IMR-90 (cell line): ENCODE measurements around the gene ACP1. TPM values are rescaled to one million over a fixed set of nuclear protein-coding genes. Genes with fewer than 3 reads are reported as not detected.

Source experiments
- ATAC-seq: fragments of 200-7000 bp; cut with Tn5 transposase; 2 replicates; pipeline ENCODE4 v1.9.1; 2020; ENCODE audit warnings: low read depth, mild to moderate bottlenecking, moderate library complexity
- BruUV-seq: library from RNA; stranded (reverse); fragments of 400-500 nt; replicated peaks from 2 replicates; lab custom pipeline; 2021; lab: Mats Ljungman, UMichigan
- CTCF ChIA-PET: fragments of 300-600 bp; formaldehyde crosslinking; extraction: SDS; loops from one replicate; lab custom pipeline; 2021; ENCODE audit warnings: antibody characterized with exemption; lab: Yijun Ruan, JAX
- POLR2A ChIA-PET: fragments of 300-600 bp; sonication (Branson Sonifier 250); formaldehyde crosslinking; loops from one replicate; lab custom pipeline; 2022; ENCODE audit warnings: antibody characterized with exemption; ENCODE audit not compliant: unreplicated experiment; lab: Charles Lee
- DNase-seq: peaks from one replicate; pipeline ENCODE4 v3.0.0; 2013
- H2AFZ ChIP-seq: replicated peaks from 2 replicates; pipeline ENCODE3; 2013; ENCODE audit warnings: low read length, mild to moderate bottlenecking; ENCODE audit not compliant: poor library complexity
- H2AK5ac ChIP-seq: 2 replicates; pipeline ENCODE4 v1.6.1; 2013; ENCODE audit warnings: low read depth, low read length, inconsistent platforms
- H2AK9ac ChIP-seq: replicated peaks from 2 replicates; pipeline ENCODE3; 2013; ENCODE audit warnings: mild to moderate bottlenecking, low read depth, low read length, moderate library complexity; ENCODE audit not compliant: poor library complexity
- H2BK120ac ChIP-seq: 2 replicates; pipeline ENCODE4 v1.6.1; 2013; ENCODE audit warnings: low read depth, low read length, inconsistent platforms
- H2BK15ac ChIP-seq: 3 replicates; pipeline ENCODE4 v1.6.1; 2013; ENCODE audit warnings: low read depth, low read length, inconsistent platforms
- H2BK20ac ChIP-seq: 2 replicates; pipeline ENCODE4 v1.6.1; 2013; ENCODE audit warnings: low read depth, mild to moderate bottlenecking, inconsistent platforms, low read length, moderate library complexity
- H2BK5ac ChIP-seq: 2 replicates; pipeline ENCODE4 v1.6.1; 2013; ENCODE audit warnings: mild to moderate bottlenecking, low read depth, low read length, inconsistent platforms; ENCODE audit not compliant: poor library complexity, severe bottlenecking
- H3K14ac ChIP-seq: replicated peaks from 2 replicates; pipeline ENCODE4 v1.6.1; 2013; ENCODE audit warnings: low read depth, low read length, inconsistent platforms
- H3K18ac ChIP-seq: 2 replicates; pipeline ENCODE4 v1.6.1; 2013; ENCODE audit warnings: low read depth, low read length, control low read depth
- H3K23ac ChIP-seq: 2 replicates; pipeline ENCODE4 v1.6.1; 2013; ENCODE audit warnings: low read depth, low read length, inconsistent platforms
- H3K27ac ChIP-seq: 2 replicates; pipeline ENCODE4 v1.5.1; 2013; ENCODE audit warnings: mild to moderate bottlenecking, control low read depth, low read length; ENCODE audit not compliant: insufficient read depth
- H3K27me3 ChIP-seq: 2 replicates; pipeline ENCODE4 v1.6.1; 2013; ENCODE audit warnings: low read length; ENCODE audit not compliant: control insufficient read depth, insufficient read depth
- H3K36me3 ChIP-seq: 2 replicates; pipeline ENCODE4 v1.6.1; 2013; ENCODE audit warnings: low read length, mixed read lengths; ENCODE audit not compliant: control insufficient read depth, insufficient read depth
- H3K4ac ChIP-seq: 2 replicates; pipeline ENCODE4 v1.6.1; 2013; ENCODE audit warnings: low read depth, low read length, inconsistent platforms
- H3K4me1 ChIP-seq: 2 replicates; pipeline ENCODE4 v1.6.1; 2013; ENCODE audit warnings: low read length, mixed read lengths; ENCODE audit not compliant: control insufficient read depth, insufficient read depth
- H3K4me2 ChIP-seq: 2 replicates; pipeline ENCODE4 v1.6.1; 2013; ENCODE audit warnings: low read depth, mild to moderate bottlenecking, control low read depth, low read length, moderate library complexity
- H3K4me3 ChIP-seq: 2 replicates; pipeline ENCODE4 v1.5.1; 2013; ENCODE audit warnings: low read depth, mild to moderate bottlenecking, control low read depth, low read length, moderate library complexity; ENCODE audit not compliant: insufficient read depth
- H3K56ac ChIP-seq: 2 replicates; pipeline ENCODE4 v1.6.1; 2013; ENCODE audit warnings: low read length, inconsistent platforms; ENCODE audit not compliant: insufficient read depth; ENCODE audit errors: extremely low read depth
- H3K79me1 ChIP-seq, 2 experiments: 2 replicates each; pipeline ENCODE4 v1.6.1; 2013; ENCODE audit warnings: low read length in 2 of 2, inconsistent platforms in 1 of 2, low read depth in 1 of 2
- H3K9ac ChIP-seq: 2 replicates; pipeline ENCODE4 v1.6.1; 2013; ENCODE audit warnings: low read depth, low read length, control low read depth
- H3K9me1 ChIP-seq: 2 replicates; pipeline ENCODE4 v1.6.1; 2013; ENCODE audit warnings: low read length, inconsistent platforms; ENCODE audit not compliant: insufficient read depth
- H3K9me3 ChIP-seq: 2 replicates; pipeline ENCODE4 v1.6.1; 2013; ENCODE audit warnings: low read length; ENCODE audit not compliant: control insufficient read depth, insufficient read depth
- H4K20me1 ChIP-seq: 2 replicates; pipeline ENCODE4 v1.6.1; 2013; ENCODE audit warnings: low read length, inconsistent platforms; ENCODE audit not compliant: insufficient read depth
- H4K5ac ChIP-seq: 2 replicates; pipeline ENCODE4 v1.6.1; 2013; ENCODE audit warnings: mild to moderate bottlenecking, low read depth, low read length, control low read depth
- H4K8ac ChIP-seq, 2 experiments: 2 replicates each; pipeline ENCODE4 v1.6.1; 2013; ENCODE audit warnings: low read depth in 2 of 2, low read length in 2 of 2, control low read depth in 1 of 2, inconsistent platforms in 1 of 2
- H4K91ac ChIP-seq: 2 replicates; pipeline ENCODE4 v1.6.1; 2013; ENCODE audit warnings: low read depth, low read length, inconsistent platforms; ENCODE audit not compliant: insufficient read depth
- BHLHE40 ChIP-seq: fragments of 150-350 bp; IDR thresholded peaks from 2 replicates; pipeline ENCODE4 v1.6.1; 2016; ENCODE audit warnings: mild to moderate bottlenecking, low read depth, low read length
- CEBPB ChIP-seq: IDR thresholded peaks from 2 replicates; pipeline ENCODE4 v1.6.1; 2012; ENCODE audit warnings: low read depth, low read length, improper control_type of control experiment
- CHD1 ChIP-seq: IDR thresholded peaks from 2 replicates; pipeline ENCODE4 v1.6.1; 2012; ENCODE audit warnings: low read depth, low read length, improper control_type of control experiment
- CTCF ChIP-seq: conservative IDR thresholded peaks from 2 replicates; pipeline ENCODE4 v1.5.1; 2012; ENCODE audit warnings: mild to moderate bottlenecking, low read depth, low read length, improper control_type of control experiment
- MAFK ChIP-seq: IDR thresholded peaks from 2 replicates; pipeline ENCODE4 v1.6.1; 2012; ENCODE audit warnings: low read depth, low read length, improper control_type of control experiment
- MAZ ChIP-seq: IDR thresholded peaks from 2 replicates; pipeline ENCODE4 v1.6.1; 2012; ENCODE audit warnings: low read depth, mild to moderate bottlenecking, low read length, improper control_type of control experiment, moderate library complexity, borderline replicate concordance
- POLR2A ChIP-seq: IDR thresholded peaks from 2 replicates; pipeline ENCODE4 v1.6.1; 2012; ENCODE audit warnings: mild to moderate bottlenecking, low read depth, low read length
- RAD21 ChIP-seq: IDR thresholded peaks from 2 replicates; pipeline ENCODE4 v1.6.1; 2012; ENCODE audit warnings: low read length, improper control_type of control experiment
- RCOR1 ChIP-seq: IDR thresholded peaks from 2 replicates; pipeline ENCODE4 v1.6.1; 2012; ENCODE audit warnings: mild to moderate bottlenecking, low read length, improper control_type of control experiment; ENCODE audit not compliant: insufficient replicate concordance
- RFX5 ChIP-seq: IDR thresholded peaks from 2 replicates; pipeline ENCODE4 v1.8.0; 2012; ENCODE audit warnings: low read depth, mild to moderate bottlenecking, low read length, moderate library complexity
- SMC3 ChIP-seq: fragments of 150-350 bp; IDR thresholded peaks from 2 replicates; pipeline ENCODE4 v1.6.1; 2016; ENCODE audit warnings: low read depth, mild to moderate bottlenecking, antibody characterized with exemption, low read length, moderate library complexity
- WGBS, 2 experiments: methylation state at CpG; one replicate each; pipeline versions ENCODE4 v1.1.5 to v1.1.7; 2013; ENCODE audit warnings: missing lambda C conversion rate in 2 of 2; ENCODE audit not compliant: insufficient read length in 1 of 2; ENCODE audit errors: extremely low coverage in 2 of 2; 5-methylcytosine and 5-hydroxymethylcytosine counted together
- dilution Hi-C: fragments of 300-500 bp; cut with HindIII; formaldehyde crosslinking; loops from one replicate; pipeline ENCODE4 v1.14.3; 2018; ENCODE audit warnings: low sequenced_read_pairs; ENCODE audit not compliant: unreplicated experiment
- in situ Hi-C: fragments of 300-500 bp; cut with MboI; formaldehyde crosslinking; loops from 3 replicates; pipeline ENCODE4 v1.14.3; 2019; ENCODE audit warnings: low sequenced_read_pairs, inconsistent platforms, mixed read lengths
- intact Hi-C: fragments of 100-400 bp; cut with micrococcal nuclease; formaldehyde crosslinking; loops from 2 replicates; pipeline ENCODE4 v1.10.0; 2022
- polyA plus RNA-seq, 3 experiments: library from polyadenylated mRNA; depleted of rRNA; stranded (reverse); fragments of >200 nt; gene quantifications; 2 replicates each; pipeline ENCODE4 v1.2.3, GENCODE V29; 2012; ENCODE audit warnings: low replicate concordance in 1 of 3
- total RNA-seq: library from RNA; depleted of rRNA; stranded (reverse); fragments of >200 nt; gene quantifications from 2 replicates; pipeline ENCODE4 v1.2.3, GENCODE V29; 2012
- TF ChIP-seq, protein P1 (sequence below): fragments of 150-350 bp; IDR thresholded peaks from 2 replicates; pipeline ENCODE4 v1.6.1; 2017; ENCODE audit warnings: mild to moderate bottlenecking, antibody characterized with exemption, low read length, low read depth

The ACP1 gene
- total and polyA plus RNA-seq, 2 of the 4 experiments (the other 2 are of a cell fraction): 85.7 to 104 TPM

DNA sequence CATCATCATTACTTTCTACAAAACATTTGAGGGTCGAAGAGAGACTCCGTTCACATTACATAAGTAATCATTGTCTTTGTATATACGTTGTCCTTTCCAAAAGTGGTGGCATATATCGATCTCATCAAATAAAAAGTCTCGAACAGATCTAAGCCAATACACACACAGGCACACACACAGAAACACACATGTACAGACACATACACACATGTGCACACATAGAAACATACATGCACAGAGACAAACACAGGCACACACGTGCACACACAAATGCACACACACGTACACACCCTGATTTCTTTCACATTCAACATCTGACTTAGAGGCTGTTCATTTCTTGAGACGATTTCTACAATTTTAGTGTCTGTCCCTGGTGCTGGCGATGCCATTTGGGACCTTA, 40.6 kb downstream of the ACP1 start:
- dilution Hi-C loops (no loop called here), intact Hi-C loops (no loop called here), in situ Hi-C loops (no loop called here)
- no peak overlapping the region for H2BK120ac ChIP-seq
- DNase-seq: no peak
- H2BK20ac ChIP-seq: no peak overlapping the region
- no peak overlapping the region for H3K4me3 ChIP-seq
- no peak overlapping the region for H3K4me2 ChIP-seq
- H3K9me1 ChIP-seq: no peaks in the 10 kb centered on the region
- H3K23ac ChIP-seq: no peak overlapping the region
- no peak for ATAC-seq
- TF ChIP-seq MAZ (no peak), RAD21 (no peak), SMC3 (no peak), RCOR1 (no peak), RFX5 (no peak), POLR2A (no peak), CHD1 (no peak), CTCF (no peak), CEBPB (no peak), BHLHE40 (no peak), MAFK (no peak)
- TF ChIP-seq, protein P1, sequence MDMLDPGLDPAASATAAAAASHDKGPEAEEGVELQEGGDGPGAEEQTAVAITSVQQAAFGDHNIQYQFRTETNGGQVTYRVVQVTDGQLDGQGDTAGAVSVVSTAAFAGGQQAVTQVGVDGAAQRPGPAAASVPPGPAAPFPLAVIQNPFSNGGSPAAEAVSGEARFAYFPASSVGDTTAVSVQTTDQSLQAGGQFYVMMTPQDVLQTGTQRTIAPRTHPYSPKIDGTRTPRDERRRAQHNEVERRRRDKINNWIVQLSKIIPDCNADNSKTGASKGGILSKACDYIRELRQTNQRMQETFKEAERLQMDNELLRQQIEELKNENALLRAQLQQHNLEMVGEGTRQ: no peak
- no peak overlapping the region for H3K18ac ChIP-seq
- H2BK15ac ChIP-seq: no peak overlapping the region
- no peak overlapping the region for H3K9ac ChIP-seq
- ChIA-PET CTCF (no interaction called here), POLR2A (no interaction called here)
- no peak overlapping the region for H4K5ac ChIP-seq
- no peaks in the 10 kb centered on the region for H3K27me3 ChIP-seq
- H3K56ac ChIP-seq: no peak overlapping the region
- BruUV-seq: no TSS peak
- no peak overlapping the region for H4K91ac ChIP-seq
- H3K79me1 ChIP-seq: no peaks in the 10 kb centered on the region
- H3K27ac ChIP-seq: no peak overlapping the region
- H3K9me3 ChIP-seq: no peaks in the 10 kb centered on the region
- H2AK9ac ChIP-seq: no peak overlapping the region
- no peak overlapping the region for H4K8ac ChIP-seq
- no peak overlapping the region for H2AK5ac ChIP-seq
- WGBS, 2 experiments: 69% methylated on average over 3 of the region's 9 CpGs; no CpG with 5 or more reads in 1 of the 2 experiments
- no peak overlapping the region for H3K4ac ChIP-seq
- H2BK5ac ChIP-seq: no peak overlapping the region
- H2AFZ ChIP-seq: no peak overlapping the region
- no peak overlapping the region for H3K14ac ChIP-seq
- H3K4me1 ChIP-seq: no peaks in the 10 kb centered on the region
- no peaks in the 10 kb centered on the region for H4K20me1 ChIP-seq
- H3K36me3 ChIP-seq: no peaks in the 10 kb centered on the region
